Measurements from ENCODE around the gene COMMD3.

DNA sequence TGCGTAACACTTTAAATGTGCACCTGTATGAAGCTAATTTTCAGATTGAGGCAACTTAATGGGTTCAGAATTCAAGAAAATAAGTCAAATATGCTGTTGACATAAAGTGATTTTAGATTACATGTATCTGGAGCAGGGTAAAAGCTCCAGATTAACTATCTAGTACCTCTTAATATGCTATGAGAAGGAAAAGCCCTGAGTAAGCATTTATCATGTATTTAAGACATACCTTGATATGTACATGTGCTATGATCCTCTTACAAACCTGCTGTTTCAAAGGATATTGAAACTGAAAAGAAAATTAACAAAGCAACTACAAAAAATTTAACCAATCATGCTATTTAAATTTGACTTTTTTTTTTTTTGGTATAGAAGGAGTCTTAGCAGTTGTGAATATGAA is 33.6 kb downstream of the COMMD3 start:
- TF ChIP-seq, protein P1, sequence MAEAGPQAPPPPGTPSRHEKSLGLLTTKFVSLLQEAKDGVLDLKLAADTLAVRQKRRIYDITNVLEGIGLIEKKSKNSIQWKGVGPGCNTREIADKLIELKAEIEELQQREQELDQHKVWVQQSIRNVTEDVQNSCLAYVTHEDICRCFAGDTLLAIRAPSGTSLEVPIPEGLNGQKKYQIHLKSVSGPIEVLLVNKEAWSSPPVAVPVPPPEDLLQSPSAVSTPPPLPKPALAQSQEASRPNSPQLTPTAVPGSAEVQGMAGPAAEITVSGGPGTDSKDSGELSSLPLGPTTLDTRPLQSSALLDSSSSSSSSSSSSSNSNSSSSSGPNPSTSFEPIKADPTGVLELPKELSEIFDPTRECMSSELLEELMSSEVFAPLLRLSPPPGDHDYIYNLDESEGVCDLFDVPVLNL (CRISPR knock-in tag; IDR thresholded peaks at IDR 0.05; ENCODE audit: borderline replicate concordance, low read depth) = no peak
- TF ChIP-seq, protein P2, sequence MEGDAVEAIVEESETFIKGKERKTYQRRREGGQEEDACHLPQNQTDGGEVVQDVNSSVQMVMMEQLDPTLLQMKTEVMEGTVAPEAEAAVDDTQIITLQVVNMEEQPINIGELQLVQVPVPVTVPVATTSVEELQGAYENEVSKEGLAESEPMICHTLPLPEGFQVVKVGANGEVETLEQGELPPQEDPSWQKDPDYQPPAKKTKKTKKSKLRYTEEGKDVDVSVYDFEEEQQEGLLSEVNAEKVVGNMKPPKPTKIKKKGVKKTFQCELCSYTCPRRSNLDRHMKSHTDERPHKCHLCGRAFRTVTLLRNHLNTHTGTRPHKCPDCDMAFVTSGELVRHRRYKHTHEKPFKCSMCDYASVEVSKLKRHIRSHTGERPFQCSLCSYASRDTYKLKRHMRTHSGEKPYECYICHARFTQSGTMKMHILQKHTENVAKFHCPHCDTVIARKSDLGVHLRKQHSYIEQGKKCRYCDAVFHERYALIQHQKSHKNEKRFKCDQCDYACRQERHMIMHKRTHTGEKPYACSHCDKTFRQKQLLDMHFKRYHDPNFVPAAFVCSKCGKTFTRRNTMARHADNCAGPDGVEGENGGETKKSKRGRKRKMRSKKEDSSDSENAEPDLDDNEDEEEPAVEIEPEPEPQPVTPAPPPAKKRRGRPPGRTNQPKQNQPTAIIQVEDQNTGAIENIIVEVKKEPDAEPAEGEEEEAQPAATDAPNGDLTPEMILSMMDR (IDR thresholded peaks at IDR 0.05) = no peak
- TF ChIP-seq, protein P3, sequence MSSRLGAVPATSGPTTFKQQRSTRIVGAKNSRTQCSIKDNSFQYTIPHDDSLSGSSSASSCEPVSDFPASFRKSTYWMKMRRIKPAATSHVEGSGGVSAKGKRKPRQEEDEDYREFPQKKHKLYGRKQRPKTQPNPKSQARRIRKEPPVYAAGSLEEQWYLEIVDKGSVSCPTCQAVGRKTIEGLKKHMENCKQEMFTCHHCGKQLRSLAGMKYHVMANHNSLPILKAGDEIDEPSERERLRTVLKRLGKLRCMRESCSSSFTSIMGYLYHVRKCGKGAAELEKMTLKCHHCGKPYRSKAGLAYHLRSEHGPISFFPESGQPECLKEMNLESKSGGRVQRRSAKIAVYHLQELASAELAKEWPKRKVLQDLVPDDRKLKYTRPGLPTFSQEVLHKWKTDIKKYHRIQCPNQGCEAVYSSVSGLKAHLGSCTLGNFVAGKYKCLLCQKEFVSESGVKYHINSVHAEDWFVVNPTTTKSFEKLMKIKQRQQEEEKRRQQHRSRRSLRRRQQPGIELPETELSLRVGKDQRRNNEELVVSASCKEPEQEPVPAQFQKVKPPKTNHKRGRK (CRISPR knock-in tag; IDR thresholded peaks at IDR 0.05; ENCODE audit: borderline replicate concordance) = no peak
- TF ChIP-seq FOXK1 (CRISPR knock-in tag; IDR thresholded peaks at IDR 0.05) (no peak), CBFB (CRISPR knock-in tag; IDR thresholded peaks at IDR 0.05; ENCODE audit: low read depth) (no peak), ZBTB21 (CRISPR knock-in tag; IDR thresholded peaks at IDR 0.05; ENCODE audit: borderline replicate concordance) (no peak), NFE2L1 (CRISPR knock-in tag; IDR thresholded peaks at IDR 0.05) (no peak), JUN (CRISPR knock-in tag; IDR thresholded peaks at IDR 0.05) (no peak), SP1 (CRISPR knock-in tag; conservative IDR thresholded peaks at IDR 0.05) (no peak)
- TF ChIP-seq, protein P4, sequence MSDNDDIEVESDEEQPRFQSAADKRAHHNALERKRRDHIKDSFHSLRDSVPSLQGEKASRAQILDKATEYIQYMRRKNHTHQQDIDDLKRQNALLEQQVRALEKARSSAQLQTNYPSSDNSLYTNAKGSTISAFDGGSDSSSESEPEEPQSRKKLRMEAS (CRISPR knock-in tag; IDR thresholded peaks at IDR 0.05) = no peak
- TF ChIP-seq, protein P5, sequence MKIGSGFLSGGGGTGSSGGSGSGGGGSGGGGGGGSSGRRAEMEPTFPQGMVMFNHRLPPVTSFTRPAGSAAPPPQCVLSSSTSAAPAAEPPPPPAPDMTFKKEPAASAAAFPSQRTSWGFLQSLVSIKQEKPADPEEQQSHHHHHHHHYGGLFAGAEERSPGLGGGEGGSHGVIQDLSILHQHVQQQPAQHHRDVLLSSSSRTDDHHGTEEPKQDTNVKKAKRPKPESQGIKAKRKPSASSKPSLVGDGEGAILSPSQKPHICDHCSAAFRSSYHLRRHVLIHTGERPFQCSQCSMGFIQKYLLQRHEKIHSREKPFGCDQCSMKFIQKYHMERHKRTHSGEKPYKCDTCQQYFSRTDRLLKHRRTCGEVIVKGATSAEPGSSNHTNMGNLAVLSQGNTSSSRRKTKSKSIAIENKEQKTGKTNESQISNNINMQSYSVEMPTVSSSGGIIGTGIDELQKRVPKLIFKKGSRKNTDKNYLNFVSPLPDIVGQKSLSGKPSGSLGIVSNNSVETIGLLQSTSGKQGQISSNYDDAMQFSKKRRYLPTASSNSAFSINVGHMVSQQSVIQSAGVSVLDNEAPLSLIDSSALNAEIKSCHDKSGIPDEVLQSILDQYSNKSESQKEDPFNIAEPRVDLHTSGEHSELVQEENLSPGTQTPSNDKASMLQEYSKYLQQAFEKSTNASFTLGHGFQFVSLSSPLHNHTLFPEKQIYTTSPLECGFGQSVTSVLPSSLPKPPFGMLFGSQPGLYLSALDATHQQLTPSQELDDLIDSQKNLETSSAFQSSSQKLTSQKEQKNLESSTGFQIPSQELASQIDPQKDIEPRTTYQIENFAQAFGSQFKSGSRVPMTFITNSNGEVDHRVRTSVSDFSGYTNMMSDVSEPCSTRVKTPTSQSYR (CRISPR knock-in tag; IDR thresholded peaks at IDR 0.05) = no peak
- TF ChIP-seq, protein P6, sequence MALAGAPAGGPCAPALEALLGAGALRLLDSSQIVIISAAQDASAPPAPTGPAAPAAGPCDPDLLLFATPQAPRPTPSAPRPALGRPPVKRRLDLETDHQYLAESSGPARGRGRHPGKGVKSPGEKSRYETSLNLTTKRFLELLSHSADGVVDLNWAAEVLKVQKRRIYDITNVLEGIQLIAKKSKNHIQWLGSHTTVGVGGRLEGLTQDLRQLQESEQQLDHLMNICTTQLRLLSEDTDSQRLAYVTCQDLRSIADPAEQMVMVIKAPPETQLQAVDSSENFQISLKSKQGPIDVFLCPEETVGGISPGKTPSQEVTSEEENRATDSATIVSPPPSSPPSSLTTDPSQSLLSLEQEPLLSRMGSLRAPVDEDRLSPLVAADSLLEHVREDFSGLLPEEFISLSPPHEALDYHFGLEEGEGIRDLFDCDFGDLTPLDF (CRISPR knock-in tag; IDR thresholded peaks at IDR 0.05) = no peak
